GM12873 (cell line): ENCODE data around the gene IL5RA.
A peak's percentile ranks its signal among the peaks of the same experiment; 100 is the strongest.

Source experiments
- CTCF ChIP-seq: IDR thresholded peaks from 2 replicates; pipeline ENCODE4 v1.5.1; 2012; ENCODE audit warnings: low read depth, mild to moderate bottlenecking, moderate library complexity, low read length, control low read depth; ENCODE audit not compliant: insufficient read depth; ENCODE audit errors: missing control alignments

Gene IL5RA

GRCh38 chr3:3105815-3106214, 4.4 kb downstream of the IL5RA start:
- TF ChIP-seq CTCF: no peak

GRCh38 chr3:3105246-3105645, 4.9 kb downstream of the IL5RA start:
- TF ChIP-seq CTCF: no peak

GRCh38 chr3:3102751-3103150, 7.4 kb downstream of the IL5RA start:
- no peak for TF ChIP-seq CTCF

GRCh38 chr3:3101660-3102458, 8.3 kb downstream of the IL5RA start:
- TF ChIP-seq CTCF: no peak

- no peak for TF ChIP-seq CTCF
These were observed 12.2 kb downstream of the IL5RA start for GRCh38 chr3:3097958-3098357.

GRCh38 chr3:3089017-3089416, 21.2 kb downstream of the IL5RA start:
- TF ChIP-seq CTCF: peak; percentile 55

- no peak for TF ChIP-seq CTCF
These were observed 22.3 kb downstream of the IL5RA start for GRCh38 chr3:3087716-3088465.
